ENCODE results near the gene ETV5. TPM values are rescaled to one million over a fixed set of nuclear protein-coding genes. Genes with fewer than 3 reads are reported as not detected.
"Not testable (repeated sequence)": the region's sequence is repeated elsewhere in the genome, so short reads cannot be mapped to it uniquely, and the experiment has no call there.

The ETV5 gene
- total RNA-seq, 2 donors from 2014 or later, result 56.4 to 84.1 TPM

DNA sequence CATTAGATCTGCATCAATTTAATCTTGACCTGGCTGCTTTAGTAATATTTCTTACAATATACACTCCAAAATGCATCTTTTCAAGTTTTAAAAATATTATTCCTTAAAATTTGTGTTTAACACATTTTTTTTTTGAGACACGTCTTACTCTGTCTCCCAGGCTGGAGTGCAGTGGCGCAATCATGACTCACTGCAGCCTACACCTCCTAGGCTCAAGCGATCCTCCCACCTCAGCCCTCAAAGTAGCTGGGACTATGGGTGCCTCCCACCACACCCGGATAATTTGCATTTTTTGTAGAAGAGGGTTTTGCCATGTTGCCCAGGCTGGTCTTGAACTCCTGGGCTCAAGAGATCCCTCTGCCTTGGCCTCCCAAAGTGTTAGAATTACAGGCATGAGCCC lies 73.6 kb downstream of the ETV5 start:
- Histone ChIP-seq H3K9ac (ENCODE audit: extremely low read depth, low read length, poor library complexity, severe bottlenecking) (no peak overlapping the region), H3K27me3 (ENCODE audit: control insufficient read depth, insufficient read depth, low read length, poor library complexity, severe bottlenecking) (no peaks in the 10 kb centered on the region), H3K27ac (ENCODE audit: low read depth, low read length) (no peak overlapping the region), H3K4me3 (ENCODE audit: low read length) (no peak overlapping the region), H3K36me3 (ENCODE audit: control insufficient read depth, insufficient read depth, low read length) (no peaks in the 10 kb centered on the region), H3K4me1 (ENCODE audit: control insufficient read depth, insufficient read depth, low read length) (no peaks in the 10 kb centered on the region), H3K9me3 (ENCODE audit: control insufficient read depth, low read length) (peaks cover 22% of the 10 kb centered on the region)
- Mint-ChIP-seq H3K36me3 (ENCODE audit: low read depth) (no peaks in the 10 kb centered on the region), H3K4me3 (no peak overlapping the region), H3K27me3 (ENCODE audit: insufficient read depth) (no peaks in the 10 kb centered on the region), H3K27ac (no peak overlapping the region), H3K4me1 (no peaks in the 10 kb centered on the region), H3K9me3 (peaks cover 26% of the 10 kb centered on the region)
- DNase-seq, result no peak
- no peak for TF ChIP-seq CTCF (conservative IDR thresholded peaks at IDR 0.05)
- whole genome bisulfite sequencing, 2 experiments (ENCODE audit: insufficient coverage in 1 of 2, insufficient read length in 1 of 2), result 86 to 100% methylated on average over 2 to 4 of the region's 4 CpGs

GRCh38 chr3:186032321-186032720 lies 76.6 kb downstream of the ETV5 start:
- Mint-ChIP-seq H3K27ac (no peak overlapping the region), H3K4me3 (no peak overlapping the region), H3K4me1 (no peaks in the 10 kb centered on the region), H3K27me3 (ENCODE audit: insufficient read depth) (no peaks in the 10 kb centered on the region), H3K9me3 (peaks cover 15% of the 10 kb centered on the region), H3K36me3 (ENCODE audit: low read depth) (no peaks in the 10 kb centered on the region)
- TF ChIP-seq CTCF (conservative IDR thresholded peaks at IDR 0.05), result no peak
- Histone ChIP-seq H3K9me3 (ENCODE audit: control insufficient read depth, low read length) (peaks cover 9% of the 10 kb centered on the region), H3K9ac (ENCODE audit: extremely low read depth, low read length, poor library complexity, severe bottlenecking) (no peak overlapping the region), H3K4me1 (ENCODE audit: control insufficient read depth, insufficient read depth, low read length) (no peaks in the 10 kb centered on the region), H3K4me3 (ENCODE audit: low read length) (no peak overlapping the region), H3K27ac (ENCODE audit: low read depth, low read length) (no peak overlapping the region), H3K27me3 (ENCODE audit: control insufficient read depth, insufficient read depth, low read length, poor library complexity, severe bottlenecking) (no peaks in the 10 kb centered on the region), H3K36me3 (ENCODE audit: control insufficient read depth, insufficient read depth, low read length) (no peaks in the 10 kb centered on the region)
- no peak for DNase-seq
- WGBS, 2 experiments (ENCODE audit: insufficient coverage in 1 of 2, insufficient read length in 1 of 2), result 80 to 88% methylated on average over 1 of the region's 1 CpG

DNA sequence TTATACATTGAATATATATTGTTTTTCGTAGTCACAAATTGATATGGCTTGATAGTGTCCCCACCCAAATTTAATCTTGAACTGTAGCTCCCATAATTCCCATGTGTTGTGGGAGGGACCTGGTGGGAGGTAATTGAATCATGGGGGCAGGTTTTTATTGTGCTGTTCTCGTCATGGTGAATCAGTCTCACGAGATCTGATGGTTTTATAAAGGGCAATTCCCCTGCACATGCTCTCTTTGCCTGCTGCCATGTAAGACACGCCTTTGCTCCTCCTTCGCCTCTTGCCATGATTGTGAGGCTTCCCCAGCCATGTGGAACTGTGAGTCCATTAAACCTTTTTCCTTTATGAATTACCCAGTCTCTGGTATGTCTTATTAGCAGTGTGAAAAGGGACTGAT lies 82.9 kb downstream of the ETV5 start:
- not testable (repeated sequence) for DNase-seq; H3K27me3 ChIP-seq (ENCODE audit: control insufficient read depth, insufficient read depth, low read length, poor library complexity, severe bottlenecking); H3K27ac Mint-ChIP-seq; H3K4me3 ChIP-seq (ENCODE audit: low read length); H3K9me3 ChIP-seq (ENCODE audit: control insufficient read depth, low read length); H3K4me1 Mint-ChIP-seq; H3K36me3 Mint-ChIP-seq (ENCODE audit: low read depth); H3K4me3 Mint-ChIP-seq; H3K36me3 ChIP-seq (ENCODE audit: control insufficient read depth, insufficient read depth, low read length); H3K9me3 Mint-ChIP-seq; H3K27me3 Mint-ChIP-seq (ENCODE audit: insufficient read depth); H3K27ac ChIP-seq (ENCODE audit: low read depth, low read length); H3K9ac ChIP-seq (ENCODE audit: extremely low read depth, low read length, poor library complexity, severe bottlenecking); H3K4me1 ChIP-seq (ENCODE audit: control insufficient read depth, insufficient read depth, low read length)
- WGBS, 2 experiments (ENCODE audit: insufficient coverage in 1 of 2, insufficient read length in 1 of 2), result 82 to 96% methylated on average over 4 to 5 of the region's 5 CpGs

DNA sequence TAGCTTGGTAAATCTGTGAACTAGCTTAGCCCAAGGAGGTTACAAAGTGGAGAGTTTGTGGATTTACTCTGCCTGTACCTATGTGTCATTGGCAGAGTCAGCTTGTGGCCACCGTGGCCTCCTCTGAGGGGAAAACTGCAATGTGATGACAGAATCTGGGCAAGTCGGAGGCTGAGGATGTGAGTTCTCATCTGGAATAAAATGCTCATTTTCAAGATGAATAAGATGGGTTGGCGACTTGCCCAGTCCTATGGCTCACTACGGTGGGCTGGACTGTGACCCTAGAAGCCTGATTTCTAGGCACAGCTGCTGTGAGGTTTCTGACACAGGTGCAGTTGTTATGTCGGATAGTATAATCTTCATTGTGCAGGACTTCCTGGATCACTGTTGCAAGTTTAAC lies 83.7 kb downstream of the ETV5 start:
- no peaks in the 10 kb centered on the region for H3K4me1 ChIP-seq (ENCODE audit: control insufficient read depth, insufficient read depth, low read length)
- Mint-ChIP-seq H3K4me3 (no peak overlapping the region), H3K27me3 (ENCODE audit: insufficient read depth) (no peaks in the 10 kb centered on the region), H3K4me1 (peaks cover 10% of the 10 kb centered on the region), H3K27ac (no peak overlapping the region), H3K36me3 (ENCODE audit: low read depth) (no peaks in the 10 kb centered on the region), H3K9me3 (no peaks in the 10 kb centered on the region)
- no peak for TF ChIP-seq CTCF (conservative IDR thresholded peaks at IDR 0.05)
- no peaks in the 10 kb centered on the region for H3K27me3 ChIP-seq (ENCODE audit: control insufficient read depth, insufficient read depth, low read length, poor library complexity, severe bottlenecking)
- no peak overlapping the region for H3K27ac ChIP-seq (ENCODE audit: low read depth, low read length)
- DNase-seq, result no peak
- H3K9me3 ChIP-seq (ENCODE audit: control insufficient read depth, low read length), result no peaks in the 10 kb centered on the region
- no peak overlapping the region for H3K4me3 ChIP-seq (ENCODE audit: low read length)
- WGBS, 2 experiments (ENCODE audit: insufficient coverage in 1 of 2, insufficient read length in 1 of 2), result 92 to 100% methylated on average over 4 to 5 of the region's 5 CpGs
- no peaks in the 10 kb centered on the region for H3K36me3 ChIP-seq (ENCODE audit: control insufficient read depth, insufficient read depth, low read length)
- H3K9ac ChIP-seq (ENCODE audit: extremely low read depth, low read length, poor library complexity, severe bottlenecking), result no peak overlapping the region

Measured in endodermal cell (in vitro differentiated cells).